SW 1271 (cell line): ENCODE data around the gene ZNF234.
"Not testable (repeated sequence)": the region's sequence is repeated elsewhere in the genome, so short reads cannot be mapped to it uniquely, and the experiment has no call there.

ENCODE experiments used
- DNase-seq, 2 experiments: peaks; one replicate each; lab custom pipeline; 2025; lab: John Stamatoyannopoulos, UW

Gene ZNF234

DNA sequence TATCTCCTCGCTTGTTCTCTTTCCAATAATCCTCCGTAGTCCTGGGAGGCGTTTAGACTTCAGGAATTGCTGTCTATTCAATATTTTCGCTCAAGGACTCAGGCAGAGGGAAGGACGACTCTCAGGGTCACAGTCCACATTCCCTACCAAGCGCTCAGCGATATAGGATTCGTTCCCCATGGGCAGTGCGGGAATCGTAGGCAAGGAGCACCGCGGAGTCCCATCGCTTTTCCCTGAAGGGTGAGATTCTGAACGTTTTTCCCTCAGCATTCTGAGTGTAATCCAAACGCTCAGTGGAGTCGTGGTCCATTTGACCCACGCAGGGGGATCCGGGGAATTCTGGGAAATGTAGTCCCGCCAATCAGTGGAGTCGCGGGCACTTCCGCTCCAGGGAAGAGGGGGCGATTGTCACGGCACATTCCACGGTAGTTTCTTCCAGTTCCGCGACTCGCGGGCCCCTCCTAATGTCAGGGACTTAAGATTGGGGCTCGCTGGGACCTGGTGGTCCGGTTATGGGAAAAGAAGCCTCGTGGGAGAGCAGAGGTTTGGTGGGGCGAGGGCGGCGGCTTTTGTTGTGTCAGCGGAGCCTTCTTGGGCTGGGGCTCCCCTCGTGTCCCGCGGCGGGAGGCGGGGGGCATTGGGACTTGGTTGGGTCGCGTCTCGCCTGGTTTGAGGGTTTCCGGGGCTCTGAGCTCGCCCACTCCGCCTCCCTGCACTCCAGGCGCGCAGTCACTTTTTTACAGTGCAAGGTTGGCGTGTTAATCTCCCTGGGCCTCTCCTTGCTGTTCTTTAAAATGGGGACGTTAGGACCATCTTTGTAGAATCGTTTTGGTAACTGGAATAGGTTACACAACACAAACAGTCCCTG, at the start of gene ZNF234:
Gene ZNF234 (plus strand): TSS at position 364 of the 868 bp plus-strand sequence. CDS start 3,079 bp downstream, outside the sequence.
- DNase-seq, result peak; percentile 34 to 56

DNA sequence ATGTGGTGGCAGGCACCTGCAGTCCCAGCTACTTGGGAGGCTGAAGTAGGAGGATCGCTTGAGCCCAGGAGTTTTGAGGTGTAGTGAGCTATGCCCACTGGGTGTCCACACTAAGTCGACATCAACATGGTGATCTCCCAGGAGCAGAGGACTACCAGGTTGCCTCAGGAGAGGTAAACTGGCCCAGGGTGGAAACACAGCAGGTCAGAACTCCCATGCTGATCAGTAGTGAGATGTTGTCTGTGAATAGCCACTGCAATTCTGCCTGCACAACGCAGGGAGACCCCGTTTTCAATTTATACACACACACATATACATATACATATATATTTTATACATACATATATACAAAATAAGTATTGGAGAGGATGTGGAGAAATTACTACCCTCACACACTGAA, 49.2 kb upstream of the ZNF234 start:
- DNase-seq, result no peak

DNA sequence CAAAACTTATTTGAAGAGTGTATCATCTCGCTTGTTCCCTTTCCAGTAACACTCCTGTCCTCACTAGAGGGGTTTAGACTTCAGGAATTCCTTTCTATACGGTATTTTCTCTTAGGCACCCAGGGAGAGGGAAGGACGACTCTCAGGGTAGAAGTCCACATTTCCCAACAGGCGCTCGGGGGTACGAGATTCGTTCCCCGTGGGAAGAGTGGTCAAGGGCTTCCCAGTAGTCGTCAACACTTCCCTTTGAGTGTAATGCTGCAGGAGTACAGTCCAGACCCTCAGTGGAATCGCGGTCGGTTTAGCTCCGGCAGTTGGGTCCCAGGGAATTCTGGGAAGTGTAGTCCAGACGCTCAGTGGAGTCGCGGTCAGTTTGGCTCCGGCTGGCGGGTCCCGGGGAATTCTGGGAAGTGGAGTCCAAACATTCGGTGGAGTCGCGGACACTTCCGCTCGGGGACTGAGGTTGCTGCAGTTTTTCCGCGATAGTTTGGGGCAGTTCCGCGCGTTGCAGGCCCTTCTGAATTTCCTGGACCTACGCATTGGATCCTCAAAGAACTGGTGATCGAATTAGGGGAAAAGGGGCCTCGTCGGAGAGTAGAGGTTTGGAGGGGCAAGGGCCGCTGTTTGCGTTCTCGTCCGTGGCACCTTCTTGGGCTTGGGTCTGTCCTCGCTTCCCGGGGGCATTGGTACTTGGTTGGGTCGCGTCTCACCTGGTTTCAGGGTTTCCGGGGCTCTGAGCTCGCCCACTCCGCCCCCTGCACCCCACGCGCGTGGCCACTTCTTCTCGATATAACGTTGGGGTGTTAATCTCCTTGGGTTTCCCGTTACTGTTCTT, 47.2 kb upstream of the ZNF234 start, which contains the start of gene ZNF224:
Gene ZNF224 (plus strand): TSS at position 431 of the 835 bp plus-strand sequence. CDS start 3,513 bp downstream, outside the sequence.
- DNase-seq, result peak; percentile 77 to 88

DNA sequence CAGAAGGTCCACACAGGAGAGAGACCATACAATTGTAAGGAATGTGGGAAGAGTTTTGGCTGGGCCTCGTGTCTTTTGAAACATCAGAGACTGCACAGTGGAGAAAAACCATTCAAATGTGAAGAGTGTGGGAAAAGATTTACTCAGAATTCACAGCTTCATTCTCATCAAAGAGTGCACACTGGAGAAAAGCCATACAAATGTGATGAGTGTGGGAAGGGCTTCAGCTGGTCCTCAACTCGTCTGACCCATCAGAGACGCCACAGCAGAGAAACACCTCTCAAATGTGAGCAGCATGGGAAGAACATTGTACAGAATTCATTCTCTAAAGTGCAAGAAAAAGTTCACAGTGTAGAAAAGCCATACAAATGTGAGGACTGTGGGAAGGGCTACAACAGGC, 33.6 kb upstream of the ZNF234 start:
- DNase-seq, result no peak

DNA sequence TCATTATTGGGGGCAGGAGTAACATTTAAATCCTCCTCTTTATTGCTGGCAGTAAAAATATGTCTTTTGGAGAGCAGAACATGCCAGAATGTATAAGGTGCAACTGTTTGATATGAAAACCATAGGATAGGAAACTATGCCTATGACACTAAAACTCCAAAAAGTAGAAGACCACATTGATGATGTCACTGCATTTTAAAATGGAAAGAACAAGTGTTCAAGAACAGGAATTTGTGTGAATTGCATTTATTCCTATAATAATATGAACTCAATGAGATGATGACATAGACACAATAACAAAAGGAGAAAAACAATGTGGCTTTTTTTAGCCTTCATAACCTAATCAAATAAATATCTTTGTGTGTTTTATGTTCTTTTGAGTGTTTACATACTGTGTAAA, 31.9 kb upstream of the ZNF234 start:
- DNase-seq, result no peak

DNA sequence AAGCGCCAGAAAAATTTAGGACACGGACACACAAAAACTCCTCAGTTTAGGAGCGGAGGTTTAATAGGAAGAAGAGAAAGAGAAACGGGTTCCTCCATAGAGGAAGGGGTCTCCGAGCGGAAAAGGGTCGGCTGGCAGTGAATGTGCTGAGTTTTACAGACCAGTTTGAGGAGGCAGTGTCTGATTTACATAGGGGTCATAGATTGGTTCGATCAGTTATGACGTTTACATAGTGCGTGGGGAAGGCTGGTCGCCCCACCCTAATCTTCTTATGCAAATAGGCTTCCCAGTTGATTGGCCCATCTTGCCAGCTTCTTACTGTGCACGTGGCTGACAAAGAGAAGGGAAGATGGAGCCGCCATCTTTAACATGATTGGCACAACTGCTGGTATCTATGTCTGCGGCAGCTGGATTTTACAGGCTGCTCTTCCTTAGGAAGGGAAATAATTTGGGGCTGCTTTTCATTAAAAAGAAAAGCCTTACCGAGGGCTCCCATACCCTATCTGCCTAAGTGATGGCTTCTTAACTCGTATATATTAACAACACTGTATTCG, 29.4 kb upstream of the ZNF234 start:
- DNase-seq, result no peak

DNA sequence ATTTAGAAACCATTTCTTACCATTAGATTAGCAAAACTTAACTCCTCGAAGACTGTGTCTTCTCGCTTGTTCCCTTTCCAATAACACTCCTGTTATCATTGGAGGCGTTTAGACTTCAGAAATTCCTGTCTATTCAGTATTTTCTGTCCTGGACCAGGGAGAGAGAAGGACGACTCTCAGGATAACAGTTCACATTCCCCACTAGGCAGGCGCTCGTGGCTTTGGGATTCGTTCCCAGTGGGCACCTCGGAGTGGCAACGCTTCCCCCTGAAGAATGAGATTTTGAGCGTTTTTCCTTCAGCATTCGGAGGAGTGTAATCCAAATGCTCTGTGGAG, 28.6 kb upstream of the ZNF234 start:
- DNase-seq, result no peak

DNA sequence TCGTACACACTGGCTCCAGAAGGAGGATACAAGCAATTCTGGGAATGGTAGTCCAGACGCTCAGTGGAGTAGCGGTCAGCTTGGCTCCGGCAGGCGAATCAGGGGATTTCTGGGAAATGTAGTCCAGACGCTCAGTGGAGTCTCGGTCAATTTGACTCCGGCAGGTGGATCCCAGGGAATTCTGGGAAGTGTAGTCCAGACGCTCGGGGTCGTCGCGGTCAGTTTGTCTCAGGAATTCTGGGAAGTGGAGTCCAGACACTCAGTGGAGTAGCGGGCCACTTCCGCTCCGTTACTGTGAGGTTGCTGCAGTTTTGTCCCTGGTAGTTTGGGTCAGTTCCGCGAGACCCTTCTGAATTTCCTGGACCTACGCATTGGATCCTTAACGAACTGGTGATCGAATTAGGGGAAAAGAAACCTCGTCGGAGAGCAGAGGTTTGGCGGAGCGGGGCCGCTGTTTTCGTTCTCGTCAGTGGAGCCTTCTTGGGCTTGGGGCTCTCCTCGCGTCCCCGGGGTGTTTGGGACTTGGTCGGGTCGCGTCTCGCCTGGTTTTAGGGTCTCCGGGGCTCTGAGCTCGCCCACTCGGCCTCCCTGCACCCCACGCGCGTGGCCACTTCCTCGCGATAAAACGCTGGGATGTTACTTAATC, 28.1 kb upstream of the ZNF234 start, which contains the start of gene ZNF225:
Gene ZNF225 (plus strand): TSS at position 262 of the 646 bp plus-strand sequence. CDS start 2,429 bp downstream, outside the sequence.
- peak; percentile 91 to 96 for DNase-seq

DNA sequence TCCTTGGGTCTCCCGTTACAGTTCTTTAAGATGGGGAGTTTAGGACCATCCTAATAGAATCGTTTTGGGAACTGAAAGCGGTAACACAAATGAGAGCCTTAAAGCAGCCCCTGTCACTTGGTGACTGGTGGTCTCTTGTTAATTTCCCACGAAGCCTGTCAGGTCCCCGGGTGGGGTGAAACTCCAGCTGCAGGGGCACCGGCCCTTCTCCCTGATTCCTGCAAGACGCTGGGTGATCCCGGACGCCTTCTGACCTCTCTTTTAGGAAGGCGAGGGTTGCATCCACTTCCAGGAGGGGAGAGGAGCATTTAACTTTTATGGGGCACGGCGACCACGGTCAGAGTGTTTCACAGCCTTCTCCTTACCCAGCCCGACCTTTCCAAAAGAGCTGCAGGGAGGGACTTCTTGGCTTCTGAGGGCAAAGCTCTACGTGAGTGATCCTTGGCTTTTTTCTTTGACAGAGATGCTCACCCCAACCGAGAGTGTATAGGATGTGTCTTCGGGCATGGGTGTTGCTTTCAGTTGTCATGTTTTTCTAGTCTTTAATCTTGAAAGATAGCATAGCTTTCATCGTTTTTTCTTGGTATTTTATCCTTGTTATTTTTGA, 27.5 kb upstream of the ZNF234 start:
- DNase-seq, result no peak

DNA sequence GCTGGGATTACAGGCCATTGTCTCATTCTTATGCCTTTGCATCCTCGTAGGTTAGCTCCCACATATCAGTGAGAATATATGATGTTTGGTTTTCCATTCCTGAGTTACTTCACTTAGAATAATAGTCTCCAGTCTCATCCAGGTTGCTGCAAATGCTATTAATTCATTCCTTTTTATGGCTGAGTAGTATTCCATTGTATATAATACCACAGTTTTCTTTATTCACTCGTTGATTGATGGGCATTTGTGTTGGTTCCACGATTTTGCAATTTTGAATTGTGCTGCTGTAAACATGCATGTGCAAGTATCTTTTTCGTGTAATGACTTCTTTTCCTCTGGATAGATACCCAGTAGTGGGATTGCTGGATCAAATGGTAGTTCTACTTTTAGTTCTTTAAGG, 20.2 kb upstream of the ZNF234 start:
- not testable (repeated sequence) for DNase-seq

DNA sequence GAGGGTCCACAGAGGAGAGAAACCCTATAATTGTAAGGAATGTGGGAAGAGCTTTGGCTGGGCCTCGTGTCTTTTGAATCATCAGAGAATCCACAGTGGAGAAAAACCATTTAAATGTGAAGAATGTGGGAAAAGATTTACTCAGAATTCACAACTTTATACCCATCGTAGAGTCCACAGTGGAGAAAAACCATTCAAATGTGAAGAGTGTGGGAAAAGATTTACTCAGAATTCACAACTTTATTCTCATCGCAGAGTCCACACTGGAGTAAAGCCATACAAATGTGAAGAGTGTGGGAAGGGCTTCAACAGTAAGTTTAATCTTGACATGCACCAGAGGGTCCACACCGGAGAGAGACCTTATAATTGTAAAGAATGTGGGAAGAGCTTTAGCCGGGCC, 9.4 kb upstream of the ZNF234 start:
- no peak for DNase-seq

DNA sequence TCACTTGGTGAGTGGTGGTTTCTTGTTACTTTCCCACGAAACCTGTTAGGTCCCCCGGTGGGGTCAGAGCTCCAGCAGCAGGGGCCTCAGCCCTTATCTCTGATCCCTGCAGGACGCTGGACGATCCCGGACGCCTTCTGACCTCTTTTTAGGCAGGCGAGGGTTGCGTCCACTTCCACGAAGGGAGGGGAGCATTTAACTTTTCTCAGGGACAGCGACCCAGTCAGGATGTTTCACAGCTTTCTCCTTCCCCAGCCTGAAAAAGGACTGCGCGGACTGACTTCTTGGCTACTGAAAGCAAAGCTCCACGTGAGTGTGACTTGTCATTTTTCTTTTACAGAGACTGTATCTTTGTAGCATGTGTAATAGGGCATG, 692 bp downstream of the ZNF234 start:
- no peak for DNase-seq

DNA sequence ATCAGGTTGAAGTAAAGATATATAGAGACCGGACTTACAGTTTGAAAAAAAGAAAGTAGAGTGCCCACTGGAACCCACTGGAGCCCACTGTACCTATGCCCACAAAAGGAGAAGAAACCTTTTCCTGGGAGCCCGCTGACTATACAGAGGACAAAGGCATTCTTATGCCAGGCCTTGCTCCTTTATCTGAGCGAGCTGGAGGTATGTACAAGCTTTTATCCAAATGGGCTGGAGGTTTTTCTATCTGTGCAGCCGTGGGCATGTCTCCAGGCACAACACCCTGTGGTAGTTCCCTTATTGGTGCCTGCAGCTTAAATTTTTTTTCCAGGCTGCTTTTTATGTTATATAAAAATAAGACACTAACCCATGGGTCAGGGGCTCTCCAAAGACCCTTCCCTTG, 8.4 kb downstream of the ZNF234 start:
- no peak for DNase-seq

DNA sequence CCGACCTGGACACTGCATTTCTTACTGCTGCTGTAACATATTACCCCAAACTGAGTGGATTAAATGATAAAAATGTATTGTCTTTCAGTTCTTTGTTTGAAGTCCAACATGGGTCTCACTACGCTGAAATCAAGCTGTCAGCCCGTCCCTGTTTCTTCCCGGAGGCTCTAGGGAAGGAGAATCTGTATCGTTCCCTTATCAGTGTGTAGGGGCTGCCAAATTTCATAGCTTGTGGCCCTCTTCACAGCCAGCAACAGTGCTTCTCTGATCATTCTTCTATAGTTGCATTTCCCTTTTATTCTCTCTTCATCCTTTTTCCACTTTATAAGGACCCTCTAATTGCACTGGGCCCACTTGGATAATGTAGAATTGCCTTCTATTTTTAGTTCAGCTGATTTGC, 10.1 kb downstream of the ZNF234 start:
- DNase-seq, result no peak

DNA sequence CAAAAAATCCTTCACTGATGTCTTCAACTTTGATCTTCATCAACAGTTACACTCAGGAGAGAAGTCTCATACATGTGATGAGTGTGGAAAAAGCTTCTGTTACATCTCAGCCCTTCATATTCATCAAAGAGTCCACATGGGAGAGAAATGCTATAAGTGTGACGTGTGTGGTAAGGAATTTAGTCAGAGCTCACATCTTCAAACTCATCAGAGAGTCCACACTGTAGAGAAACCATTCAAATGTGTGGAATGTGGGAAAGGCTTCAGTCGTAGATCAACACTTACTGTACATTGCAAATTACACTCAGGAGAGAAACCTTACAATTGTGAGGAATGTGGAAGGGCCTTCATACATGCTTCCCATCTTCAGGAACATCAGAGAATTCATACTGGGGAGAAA, 15.1 kb downstream of the ZNF234 start:
- DNase-seq, result no peak

DNA sequence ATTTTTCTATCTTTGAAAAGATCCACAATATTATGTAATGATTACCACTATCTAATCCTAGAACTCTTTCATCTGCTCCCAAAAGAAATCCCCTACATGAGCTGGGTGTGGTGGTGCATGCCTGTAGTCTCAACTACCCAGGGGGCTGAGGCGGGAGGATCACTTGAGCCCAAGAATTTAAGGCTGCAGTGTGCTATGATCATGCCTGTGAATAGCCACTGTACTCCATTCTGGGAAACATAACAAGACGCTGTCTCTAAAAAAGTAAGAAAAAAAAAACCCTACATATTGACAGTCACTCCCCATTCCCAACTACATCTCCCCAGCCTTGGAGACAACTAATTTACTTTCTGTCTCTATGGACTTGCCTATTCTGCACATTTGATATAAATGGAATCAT, 22.4 kb downstream of the ZNF234 start:
- DNase-seq, result no peak

DNA sequence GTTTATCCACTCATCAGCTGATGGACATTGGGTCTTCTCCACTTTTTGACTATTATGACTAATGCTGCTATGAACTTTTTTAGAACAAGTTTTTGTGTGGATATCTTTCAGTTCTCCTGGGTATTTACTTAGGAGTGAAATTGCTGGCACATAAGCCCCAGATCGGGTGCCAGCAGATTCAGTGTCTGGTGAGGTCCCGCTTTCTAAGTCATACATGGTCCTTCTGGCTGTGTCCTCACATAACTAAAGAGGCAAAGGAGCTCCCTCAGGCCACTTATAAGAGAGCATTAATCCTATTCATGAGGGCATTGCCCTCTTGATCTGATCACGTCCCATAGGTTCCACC, 22.9 kb downstream of the ZNF234 start:
- DNase-seq, result no peak

DNA sequence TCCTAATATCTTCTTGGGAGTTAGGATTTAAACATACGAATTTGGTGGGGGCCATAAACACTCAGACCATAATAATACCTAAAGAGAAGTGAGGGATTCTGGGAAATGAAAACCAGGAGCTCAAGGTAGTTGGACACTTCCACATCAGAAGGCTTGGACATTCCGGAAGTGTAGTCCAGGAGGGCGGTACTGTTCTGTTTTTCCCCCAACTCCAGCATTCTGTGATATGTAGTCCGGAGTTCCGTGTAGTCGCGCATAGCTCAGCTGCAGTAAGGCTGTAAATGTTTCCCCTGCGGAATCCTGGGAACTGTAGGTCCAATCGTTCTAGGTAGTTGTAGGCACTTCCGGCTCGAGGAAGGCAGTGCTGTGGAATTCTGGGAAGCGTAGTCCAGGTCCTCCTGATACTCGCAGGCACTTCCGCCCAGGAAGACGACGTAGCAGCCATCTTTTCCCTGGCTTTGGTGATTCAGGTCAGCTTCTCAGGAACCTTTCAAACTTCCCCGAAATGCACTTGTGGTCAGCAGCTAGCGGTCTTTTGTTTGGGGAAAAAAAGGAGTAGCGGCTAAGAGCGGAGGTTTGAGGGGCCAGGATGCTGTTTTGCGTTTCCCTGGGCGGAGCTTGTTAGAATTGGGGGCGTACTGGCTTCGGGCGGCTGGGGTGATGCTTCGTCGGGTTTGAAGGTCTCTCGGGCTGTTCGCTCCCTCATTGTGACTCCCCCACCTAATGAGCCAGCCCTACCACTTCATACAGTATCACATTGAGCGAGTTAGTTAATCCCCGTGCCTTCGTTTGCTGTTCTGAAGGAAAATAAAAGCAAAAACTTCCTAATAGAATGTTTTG, 23.5 kb downstream of the ZNF234 start, which contains the start of gene ZNF226:
Gene ZNF226 (plus strand): TSS at position 428 of the 840 bp plus-strand sequence. CDS start 4,981 bp downstream, outside the sequence.
- DNase-seq, result peak; percentile 86 to 98

DNA sequence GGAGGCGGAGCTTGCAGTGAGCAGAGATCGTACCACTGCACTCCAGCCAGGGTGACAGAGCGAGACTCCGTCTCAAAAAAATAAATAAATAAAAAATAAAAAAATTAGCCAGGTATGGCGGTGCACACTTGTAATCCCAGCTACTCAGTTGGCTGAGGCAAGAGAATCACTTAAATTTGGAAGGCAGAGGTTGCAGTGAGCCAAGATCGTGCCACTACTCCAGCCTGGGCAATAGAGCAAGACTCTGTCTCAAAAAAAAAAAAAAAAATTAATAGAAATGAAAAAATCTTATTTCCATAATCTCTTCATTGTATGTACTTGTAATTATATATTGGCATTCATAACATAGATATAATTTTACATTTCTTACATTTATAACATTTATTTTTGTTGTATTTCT, 29.3 kb downstream of the ZNF234 start:
- not testable (repeated sequence) for DNase-seq

DNA sequence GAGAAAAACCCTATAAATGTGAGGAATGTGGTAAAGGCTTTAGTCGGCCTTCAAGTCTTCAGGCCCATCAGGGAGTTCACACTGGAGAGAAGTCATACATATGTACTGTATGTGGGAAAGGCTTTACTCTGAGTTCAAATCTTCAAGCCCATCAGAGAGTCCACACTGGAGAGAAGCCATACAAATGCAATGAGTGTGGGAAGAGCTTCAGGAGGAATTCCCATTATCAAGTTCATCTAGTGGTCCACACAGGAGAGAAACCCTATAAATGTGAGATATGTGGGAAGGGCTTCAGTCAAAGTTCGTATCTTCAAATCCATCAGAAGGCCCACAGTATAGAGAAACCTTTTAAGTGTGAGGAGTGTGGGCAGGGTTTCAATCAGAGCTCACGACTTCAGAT, 35.2 kb downstream of the ZNF234 start:
- DNase-seq, result no peak

DNA sequence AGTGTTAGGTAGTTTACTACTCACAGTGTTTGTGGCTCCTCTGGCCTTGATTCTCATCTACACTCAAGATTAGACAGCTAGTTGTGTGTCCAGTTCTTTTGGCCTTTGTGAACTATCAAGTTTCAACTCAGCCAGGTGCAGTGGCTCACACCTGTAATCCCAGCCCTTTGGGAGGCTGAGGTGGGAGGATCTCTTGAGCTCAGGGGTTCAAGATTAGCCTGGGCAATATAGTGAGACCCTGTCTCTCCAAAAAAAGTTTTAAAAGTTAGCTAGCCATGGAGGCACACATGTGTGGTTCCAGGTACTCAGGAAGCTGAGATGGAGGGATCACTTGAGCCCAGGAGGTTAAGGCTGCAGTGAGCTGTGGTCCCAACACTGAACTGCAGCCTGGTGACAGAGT, 39.6 kb downstream of the ZNF234 start:
- DNase-seq, result no peak
